GM12878 (cell line): ENCODE results near the gene BATF3. TPM values are rescaled to one million over a fixed set of nuclear protein-coding genes. Genes with fewer than 3 reads are reported as not detected.

Experiments
- ATAC-seq: fragments of 200-7000 bp; cut with Tn5 transposase; 3 replicates; pipeline ENCODE4 v1.9.1; 2020; ENCODE audit warnings: mild to moderate bottlenecking, moderate library complexity
- BruUV-seq: library from RNA; stranded (reverse); fragments of 400-500 nt; replicated peaks from 2 replicates; lab custom pipeline; 2021; lab: Mats Ljungman, UMichigan
- CTCF ChIA-PET: fragments of 300-600 bp; sonication (Branson Sonifier 250); formaldehyde crosslinking; extraction: SDS; loops from one replicate; lab custom pipeline; 2021; ENCODE audit warnings: inconsistent platforms; lab: Yijun Ruan, JAX
- POLR2A ChIA-PET: fragments of 350-600 bp; formaldehyde crosslinking; extraction: SDS; loops from one replicate; lab custom pipeline; 2021; ENCODE audit warnings: inconsistent platforms; lab: Charles Lee
- RAD21 ChIA-PET: fragments of 300-600 bp; sonication (Branson Sonifier 250); formaldehyde crosslinking; loops from one replicate; lab custom pipeline; 2023; ENCODE audit warnings: antibody characterized with exemption; ENCODE audit not compliant: unreplicated experiment; lab: Charles Lee
- SMC1A ChIA-PET: fragments of 300-600 bp; sonication (Branson Sonifier 250); formaldehyde crosslinking; loops from one replicate; lab custom pipeline; 2023; ENCODE audit not compliant: unreplicated experiment, uncharacterized antibody; lab: Charles Lee
- DNase-seq: peaks from one replicate; pipeline ENCODE4 v3.0.0-alpha.2; 2011; ENCODE audit warnings: low read depth, low spot score
- FAIRE-seq: peaks from 3 replicates; lab custom pipeline; 2011; peaks lifted over from hg19 to GRCh38; lab: Jason Lieb, UNC
- H2AFZ ChIP-seq: 2 replicates; pipeline ENCODE4 v1.6.0; 2011; ENCODE audit warnings: low read depth, low read length, control low read depth; ENCODE audit not compliant: control insufficient read depth
- H3K27ac ChIP-seq: 2 replicates; pipeline ENCODE4 v1.5.1; 2011; ENCODE audit warnings: control low read depth; ENCODE audit not compliant: control insufficient read depth, insufficient read depth
- H3K27me3 ChIP-seq, 2 experiments: replicated peaks in 1 of 2; 2 replicates each; pipeline versions ENCODE4 v1.6.0 to v1.6.1; 2011; ENCODE audit warnings: low read length in 1 of 2; ENCODE audit not compliant: control insufficient read depth in 2 of 2, insufficient read depth in 2 of 2
- H3K36me3 ChIP-seq, 2 experiments: 2 replicates each; pipeline ENCODE4 v1.5.1; 2011; ENCODE audit warnings: low read length in 1 of 2; ENCODE audit not compliant: control insufficient read depth in 2 of 2, insufficient read depth in 2 of 2
- H3K4me1 ChIP-seq: 2 replicates; pipeline ENCODE4 v1.6.1; 2011; ENCODE audit warnings: mild to moderate bottlenecking, low read length, moderate library complexity, mixed read lengths; ENCODE audit not compliant: control insufficient read depth, insufficient read depth
- H3K4me2 ChIP-seq: 2 replicates; pipeline ENCODE4 v1.6.0; 2011; ENCODE audit warnings: control low read depth; ENCODE audit not compliant: control insufficient read depth, insufficient read depth
- H3K4me3 ChIP-seq: fragments of 200-600 bp; sonication (generic); 2 replicates; pipeline ENCODE4 v1.5.1; 2016
- H3K79me2 ChIP-seq: 2 replicates; pipeline ENCODE4 v1.6.0; 2011; ENCODE audit warnings: low read length; ENCODE audit not compliant: control insufficient read depth, insufficient read depth
- H3K9ac ChIP-seq: 2 replicates; pipeline ENCODE4 v1.8.0; 2011; ENCODE audit warnings: low read length, control low read depth, mixed read lengths; ENCODE audit not compliant: control insufficient read depth, insufficient read depth
- H3K9me3 ChIP-seq: replicated peaks from 3 replicates; pipeline ENCODE4 v1.5.1; 2011; ENCODE audit warnings: mild to moderate bottlenecking, low read length; ENCODE audit not compliant: control insufficient read depth, insufficient read depth
- H4K20me1 ChIP-seq: 2 replicates; pipeline ENCODE4 v1.6.0; 2011; ENCODE audit not compliant: control insufficient read depth, insufficient read depth
- ATF7 ChIP-seq: fragments of 450-650 bp; IDR thresholded peaks from 2 replicates; pipeline ENCODE4 v1.6.1; 2016; ENCODE audit warnings: low read depth, mild to moderate bottlenecking
- JUNB ChIP-seq: IDR thresholded peaks from 2 replicates; pipeline ENCODE4 v1.6.1; 2016; ENCODE audit warnings: antibody characterized with exemption, mild to moderate bottlenecking
- POLR2AphosphoS2 ChIP-seq: IDR thresholded peaks from 2 replicates; pipeline ENCODE4 v1.6.1; 2011; ENCODE audit warnings: low read depth, mild to moderate bottlenecking, low read length, improper control_type of control experiment, moderate library complexity
- RAD21 ChIP-seq: IDR thresholded peaks from 2 replicates; pipeline ENCODE4 v1.6.1; 2011; ENCODE audit warnings: mild to moderate bottlenecking, low read depth, low read length, moderate library complexity; ENCODE audit not compliant: insufficient read depth
- RUNX3 ChIP-seq: IDR thresholded peaks from 2 replicates; pipeline ENCODE4 v1.6.1; 2012; ENCODE audit warnings: low read length, inconsistent platforms
- TCF3 ChIP-seq: IDR thresholded peaks from 2 replicates; pipeline ENCODE4 v1.6.1; 2012; ENCODE audit warnings: low read depth, mild to moderate bottlenecking, low read length, borderline replicate concordance; ENCODE audit not compliant: insufficient read depth
- WGBS: methylation state at CpG from one replicate; pipeline ENCODE4 v1.1.6; 2016; ENCODE audit warnings: low lambda C conversion rate; ENCODE audit not compliant: insufficient replicate concordance, insufficient coverage; ENCODE audit errors: missing lambda C conversion rate; 5-methylcytosine and 5-hydroxymethylcytosine counted together
- in situ Hi-C: fragments of 300-500 bp; cut with MboI; formaldehyde crosslinking; loops from 9 replicates; pipeline ENCODE4 v1.14.3; 2018; ENCODE audit warnings: mixed read lengths
- intact Hi-C: fragments of 100-400 bp; cut with micrococcal nuclease; formaldehyde crosslinking; loops from one replicate; pipeline ENCODE4 v1.14.2; 2022; ENCODE audit not compliant: unreplicated experiment
- polyA plus RNA-seq, 11 experiments: library from polyadenylated mRNA; depleted of rRNA in 4 of 11; unstranded in 6 of 11; stranded (reverse) in 5 of 11; fragments of >200 nt; fragmentation: Nextera tagmentation in 4 of 11; fragmentation: Illumina TruSeq in 1 of 11; extraction: Ambion mirVana in 4 of 11; extraction: Trizol in 1 of 11; gene quantifications; 1 replicate in 1 of 11; 2 replicates in 10 of 11; pipeline versions ENCODE4 v1.2.1 to v1.2.3, GENCODE V29; 2011 to 2016; ENCODE audit warnings: inconsistent platforms in 2 of 11, missing spikeins in 2 of 11, low read depth in 1 of 11
- total RNA-seq, 4 experiments: library from RNA; depleted of rRNA in 3 of 4; stranded (reverse); fragments of >200 nt in 3 of 4; fragmentation: Illumina TruSeq in 1 of 4; extraction: Trizol in 1 of 4; gene quantifications; 2 replicates each; pipeline versions ENCODE4 v1.2.1 to v1.2.3, GENCODE V29; 2013 to 2021
- TF ChIP-seq, protein P1 (sequence below): fragments of 150-350 bp; IDR thresholded peaks from 2 replicates; pipeline ENCODE4 v1.6.1; 2014; ENCODE audit warnings: mild to moderate bottlenecking, low read depth, low read length
- TF ChIP-seq, protein P2 (sequence below): fragments of 450-650 bp; conservative IDR thresholded peaks from 2 replicates; pipeline ENCODE4 v1.6.1; 2017; ENCODE audit warnings: mild to moderate bottlenecking, moderate library complexity
- TF ChIP-seq, protein P3 (sequence below): IDR thresholded peaks from 2 replicates; pipeline ENCODE4 v1.6.1; 2012; ENCODE audit warnings: low read depth, low read length, improper control_type of control experiment
- TF ChIP-seq, protein P4 (sequence below): fragments of 450-650 bp; IDR thresholded peaks from 2 replicates; pipeline ENCODE4 v1.6.1; 2018; ENCODE audit warnings: mild to moderate bottlenecking, low read depth, moderate library complexity; ENCODE audit not compliant: partially characterized antibody
- TF ChIP-seq, protein P5 (sequence below): IDR thresholded peaks from 2 replicates; pipeline ENCODE4 v1.6.1; 2011; ENCODE audit warnings: low read depth, low read length, improper control_type of control experiment, borderline replicate concordance

BATF3 gene
- total and polyA plus RNA-seq, 10 of the 15 experiments (the other 5 are each of a cell fraction or from before 2014, with no cell fraction given): 11.1 to 56.8 (median 30.8) TPM

DNA sequence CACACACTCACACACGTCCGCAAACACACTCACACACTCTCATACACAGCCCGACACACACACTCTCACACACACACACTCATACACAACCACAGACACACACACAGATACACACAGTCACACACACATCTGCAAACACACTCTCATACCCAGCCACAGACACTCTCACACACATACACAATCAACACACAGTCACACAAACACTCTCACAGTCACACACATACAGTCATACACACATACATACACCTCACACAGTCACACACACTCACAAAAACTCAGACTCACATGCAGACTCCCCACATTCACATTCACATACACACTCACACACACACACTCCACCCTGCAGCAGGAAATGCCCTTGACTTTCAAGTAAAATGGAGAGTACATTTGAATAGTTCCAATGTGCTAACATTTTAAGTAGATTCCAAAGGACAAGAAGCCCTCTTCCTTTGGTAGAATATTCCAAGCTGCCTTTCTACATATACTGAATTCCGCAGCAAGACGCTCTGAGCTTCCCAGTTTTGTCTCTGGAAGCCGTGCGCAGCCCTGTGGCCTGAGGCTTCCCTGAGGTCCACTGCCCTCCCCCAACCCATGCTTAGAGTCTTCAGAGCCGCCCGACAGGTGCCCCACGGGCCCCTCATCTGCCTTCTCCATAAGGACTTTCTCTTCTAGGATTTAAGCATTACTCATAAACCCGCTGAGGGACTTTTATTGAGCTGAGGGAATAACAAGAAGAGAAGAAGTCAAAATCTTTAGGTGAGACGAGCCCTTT lies 9.7 kb downstream of the BATF3 start (continued):
- TF ChIP-seq TCF3 (0 out of 2 replicates have a peak, but pooled peaks have one; percentile 29), POLR2AphosphoS2 (no peak)
- TF ChIP-seq, protein P1, sequence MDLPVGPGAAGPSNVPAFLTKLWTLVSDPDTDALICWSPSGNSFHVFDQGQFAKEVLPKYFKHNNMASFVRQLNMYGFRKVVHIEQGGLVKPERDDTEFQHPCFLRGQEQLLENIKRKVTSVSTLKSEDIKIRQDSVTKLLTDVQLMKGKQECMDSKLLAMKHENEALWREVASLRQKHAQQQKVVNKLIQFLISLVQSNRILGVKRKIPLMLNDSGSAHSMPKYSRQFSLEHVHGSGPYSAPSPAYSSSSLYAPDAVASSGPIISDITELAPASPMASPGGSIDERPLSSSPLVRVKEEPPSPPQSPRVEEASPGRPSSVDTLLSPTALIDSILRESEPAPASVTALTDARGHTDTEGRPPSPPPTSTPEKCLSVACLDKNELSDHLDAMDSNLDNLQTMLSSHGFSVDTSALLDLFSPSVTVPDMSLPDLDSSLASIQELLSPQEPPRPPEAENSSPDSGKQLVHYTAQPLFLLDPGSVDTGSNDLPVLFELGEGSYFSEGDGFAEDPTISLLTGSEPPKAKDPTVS: no peak

DNA sequence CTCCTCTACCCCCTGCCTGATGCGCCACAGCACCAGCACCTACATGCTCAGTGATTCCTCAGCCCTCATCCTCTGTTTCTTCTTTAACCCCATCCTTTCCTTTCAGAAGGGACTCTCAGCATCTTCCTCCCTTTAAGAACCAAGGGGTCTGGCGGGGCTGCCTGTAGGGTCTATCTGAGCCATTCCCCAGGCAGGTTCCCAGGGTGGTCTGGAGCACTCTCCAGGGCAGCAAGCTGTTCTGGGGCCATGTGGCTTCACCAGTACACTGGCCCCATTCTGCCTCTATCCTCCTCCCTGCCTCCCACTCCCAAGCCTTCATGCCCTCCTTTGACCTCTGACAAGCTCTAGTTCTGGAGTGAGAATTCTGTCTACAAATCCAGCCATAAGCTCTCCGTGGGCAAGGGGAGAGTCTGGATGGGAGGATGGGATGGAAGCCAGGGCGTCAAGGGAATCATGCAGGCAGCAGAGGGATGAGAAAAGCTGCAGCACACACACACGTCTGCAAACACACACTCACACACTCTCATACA lies 10.4 kb downstream of the BATF3 start:
- no peak overlapping the region for H3K27ac ChIP-seq
- no peak for ATAC-seq
- ChIA-PET POLR2A (interaction anchor here (1.3 kb wide), 1 partner anchor 103 kb away, joined by 7 read pairs; the partner anchor contains the start of genes NSL1 and TATDN3), CTCF (interaction anchor here (0.8 to 1.7 kb wide), 5 partner anchors 9 to 25 kb away, joined by 3 to 5 read pairs (median 5); no protein-coding TSS in a partner anchor), RAD21 (interaction anchor here (0.7 to 1.4 kb wide), 3 partner anchors 8 to 212 kb away, joined by 3 to 5 read pairs (median 3); no protein-coding TSS in a partner anchor), SMC1A (interaction anchor here (1.5 to 3.2 kb wide), 4 partner anchors 9 to 12 kb away, joined by 6 to 17 read pairs (median 8); no protein-coding TSS in a partner anchor)
- in situ Hi-C loops: no loop called here
- no peak overlapping the region for H2AFZ ChIP-seq
- H4K20me1 ChIP-seq: no peaks in the 10 kb centered on the region
- no peak overlapping the region for H3K4me2 ChIP-seq
- no peaks in the 10 kb centered on the region; a peak in 1 of 4 replicates for H3K36me3 ChIP-seq
- peaks cover 15% of the 10 kb centered on the region for H3K4me1 ChIP-seq
- no peaks in the 10 kb centered on the region for H3K27me3 ChIP-seq
- BruUV-seq: no TSS peak
- H3K9ac ChIP-seq: no peak overlapping the region
- intact Hi-C loops: no loop called here
- FAIRE-seq: no peak
- H3K4me3 ChIP-seq: no peak overlapping the region
- DNase-seq: no peak
- 82% methylated on average over 5 of the region's 5 CpGs for WGBS
- H3K79me2 ChIP-seq: no peaks in the 10 kb centered on the region
- H3K9me3 ChIP-seq: no peaks in the 10 kb centered on the region
- TF ChIP-seq ATF7 (no peak), JUNB (no peak), RAD21 (no peak), RUNX3 (no peak)
- TF ChIP-seq, protein P2, sequence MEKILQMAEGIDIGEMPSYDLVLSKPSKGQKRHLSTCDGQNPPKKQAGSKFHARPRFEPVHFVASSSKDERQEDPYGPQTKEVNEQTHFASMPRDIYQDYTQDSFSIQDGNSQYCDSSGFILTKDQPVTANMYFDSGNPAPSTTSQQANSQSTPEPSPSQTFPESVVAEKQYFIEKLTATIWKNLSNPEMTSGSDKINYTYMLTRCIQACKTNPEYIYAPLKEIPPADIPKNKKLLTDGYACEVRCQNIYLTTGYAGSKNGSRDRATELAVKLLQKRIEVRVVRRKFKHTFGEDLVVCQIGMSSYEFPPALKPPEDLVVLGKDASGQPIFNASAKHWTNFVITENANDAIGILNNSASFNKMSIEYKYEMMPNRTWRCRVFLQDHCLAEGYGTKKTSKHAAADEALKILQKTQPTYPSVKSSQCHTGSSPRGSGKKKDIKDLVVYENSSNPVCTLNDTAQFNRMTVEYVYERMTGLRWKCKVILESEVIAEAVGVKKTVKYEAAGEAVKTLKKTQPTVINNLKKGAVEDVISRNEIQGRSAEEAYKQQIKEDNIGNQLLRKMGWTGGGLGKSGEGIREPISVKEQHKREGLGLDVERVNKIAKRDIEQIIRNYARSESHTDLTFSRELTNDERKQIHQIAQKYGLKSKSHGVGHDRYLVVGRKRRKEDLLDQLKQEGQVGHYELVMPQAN: no peak
- TF ChIP-seq, protein P3, sequence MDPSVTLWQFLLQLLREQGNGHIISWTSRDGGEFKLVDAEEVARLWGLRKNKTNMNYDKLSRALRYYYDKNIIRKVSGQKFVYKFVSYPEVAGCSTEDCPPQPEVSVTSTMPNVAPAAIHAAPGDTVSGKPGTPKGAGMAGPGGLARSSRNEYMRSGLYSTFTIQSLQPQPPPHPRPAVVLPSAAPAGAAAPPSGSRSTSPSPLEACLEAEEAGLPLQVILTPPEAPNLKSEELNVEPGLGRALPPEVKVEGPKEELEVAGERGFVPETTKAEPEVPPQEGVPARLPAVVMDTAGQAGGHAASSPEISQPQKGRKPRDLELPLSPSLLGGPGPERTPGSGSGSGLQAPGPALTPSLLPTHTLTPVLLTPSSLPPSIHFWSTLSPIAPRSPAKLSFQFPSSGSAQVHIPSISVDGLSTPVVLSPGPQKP: no peak
- TF ChIP-seq, protein P4, sequence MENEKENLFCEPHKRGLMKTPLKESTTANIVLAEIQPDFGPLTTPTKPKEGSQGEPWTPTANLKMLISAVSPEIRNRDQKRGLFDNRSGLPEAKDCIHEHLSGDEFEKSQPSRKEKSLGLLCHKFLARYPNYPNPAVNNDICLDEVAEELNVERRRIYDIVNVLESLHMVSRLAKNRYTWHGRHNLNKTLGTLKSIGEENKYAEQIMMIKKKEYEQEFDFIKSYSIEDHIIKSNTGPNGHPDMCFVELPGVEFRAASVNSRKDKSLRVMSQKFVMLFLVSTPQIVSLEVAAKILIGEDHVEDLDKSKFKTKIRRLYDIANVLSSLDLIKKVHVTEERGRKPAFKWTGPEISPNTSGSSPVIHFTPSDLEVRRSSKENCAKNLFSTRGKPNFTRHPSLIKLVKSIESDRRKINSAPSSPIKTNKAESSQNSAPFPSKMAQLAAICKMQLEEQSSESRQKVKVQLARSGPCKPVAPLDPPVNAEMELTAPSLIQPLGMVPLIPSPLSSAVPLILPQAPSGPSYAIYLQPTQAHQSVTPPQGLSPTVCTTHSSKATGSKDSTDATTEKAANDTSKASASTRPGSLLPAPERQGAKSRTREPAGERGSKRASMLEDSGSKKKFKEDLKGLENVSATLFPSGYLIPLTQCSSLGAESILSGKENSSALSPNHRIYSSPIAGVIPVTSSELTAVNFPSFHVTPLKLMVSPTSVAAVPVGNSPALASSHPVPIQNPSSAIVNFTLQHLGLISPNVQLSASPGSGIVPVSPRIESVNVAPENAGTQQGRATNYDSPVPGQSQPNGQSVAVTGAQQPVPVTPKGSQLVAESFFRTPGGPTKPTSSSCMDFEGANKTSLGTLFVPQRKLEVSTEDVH: no peak
- TF ChIP-seq, protein P5, sequence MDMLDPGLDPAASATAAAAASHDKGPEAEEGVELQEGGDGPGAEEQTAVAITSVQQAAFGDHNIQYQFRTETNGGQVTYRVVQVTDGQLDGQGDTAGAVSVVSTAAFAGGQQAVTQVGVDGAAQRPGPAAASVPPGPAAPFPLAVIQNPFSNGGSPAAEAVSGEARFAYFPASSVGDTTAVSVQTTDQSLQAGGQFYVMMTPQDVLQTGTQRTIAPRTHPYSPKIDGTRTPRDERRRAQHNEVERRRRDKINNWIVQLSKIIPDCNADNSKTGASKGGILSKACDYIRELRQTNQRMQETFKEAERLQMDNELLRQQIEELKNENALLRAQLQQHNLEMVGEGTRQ: no peak
